Measurements from ENCODE around the gene P2RX7.
A peak's percentile ranks its signal among the peaks of the same experiment; 100 is the strongest.
"Not testable (repeated sequence)": the region's sequence is repeated elsewhere in the genome, so short reads cannot be mapped to it uniquely, and the experiment has no call there.

The P2RX7 gene

DNA sequence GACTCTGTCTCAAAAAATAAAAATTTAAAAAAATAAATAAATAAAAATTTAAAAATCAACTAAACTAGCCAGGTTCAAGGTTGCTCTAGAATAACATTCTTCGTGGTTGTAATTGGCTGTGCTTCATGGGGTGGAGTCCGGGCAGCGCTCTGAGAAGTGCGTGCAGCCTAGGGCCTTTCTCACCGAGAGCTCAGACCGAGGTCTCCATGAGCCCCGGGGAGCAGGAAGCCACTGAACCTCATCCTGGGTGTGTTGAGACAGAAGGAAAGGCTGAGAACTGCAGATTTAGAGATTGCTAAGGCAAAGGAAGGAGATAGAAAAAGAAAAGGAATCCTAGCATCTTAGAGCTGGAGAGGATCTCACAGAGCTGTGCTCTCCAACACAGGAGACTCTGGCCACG, 91.9 kb downstream of the P2RX7 start:
- no peak for TF ChIP-seq POLR2A (IDR thresholded peaks at IDR 0.05; ENCODE audit: low read depth, low read length)
- FAIRE-seq (no peak), DNase-seq (ENCODE audit: insufficient read length, low spot score) (no peak)

DNA sequence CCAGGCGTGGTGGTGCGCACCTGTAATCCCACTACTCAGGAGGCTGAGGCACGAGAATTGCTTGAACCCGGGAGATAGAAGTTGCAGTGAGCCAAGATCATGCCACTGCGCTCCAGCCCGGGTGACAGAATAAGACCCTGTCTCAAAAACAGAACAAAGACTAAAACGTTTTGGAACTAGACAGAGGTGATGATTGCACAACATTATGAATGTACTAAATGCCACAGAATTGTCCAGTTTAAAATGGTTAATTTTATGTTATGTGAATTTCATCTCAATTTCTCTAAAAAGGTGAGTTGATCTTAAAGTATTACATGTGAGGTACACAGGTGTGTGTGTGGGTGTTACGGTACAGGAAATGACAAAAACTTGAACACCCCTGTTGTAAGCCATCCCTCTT, 93.7 kb downstream of the P2RX7 start:
- FAIRE-seq: no peak
- DNase-seq (ENCODE audit: insufficient read length, low spot score): no peak
- no peak for TF ChIP-seq POLR2A (IDR thresholded peaks at IDR 0.05; ENCODE audit: low read depth, low read length)

GRCh38 chr12:121226871-121227270, 94.2 kb downstream of the P2RX7 start:
- not testable (repeated sequence) for DNase-seq (ENCODE audit: insufficient read length, low spot score); FAIRE-seq

DNA sequence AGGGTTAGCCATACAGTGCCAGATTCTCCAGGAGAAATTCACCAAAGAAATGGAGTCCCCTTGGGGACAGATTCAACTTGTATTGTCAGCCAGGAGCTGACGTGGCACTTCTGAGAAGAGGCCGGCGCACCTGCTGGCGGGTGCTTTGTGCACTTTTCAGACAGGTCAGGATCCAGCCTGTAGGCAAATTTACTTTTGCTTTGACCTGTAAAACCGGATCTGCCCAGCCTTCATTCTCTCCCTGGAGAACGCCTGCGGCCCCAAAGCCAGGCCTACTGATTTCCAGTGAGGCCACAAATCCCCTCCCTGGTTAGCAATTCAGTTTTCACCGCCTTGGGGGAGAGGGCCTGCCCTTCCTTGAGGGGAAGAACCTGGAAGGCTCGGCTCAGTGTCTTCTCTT, 94.6 kb downstream of the P2RX7 start:
- no peak for DNase-seq (ENCODE audit: insufficient read length, low spot score)
- no peak for TF ChIP-seq POLR2A (IDR thresholded peaks at IDR 0.05; ENCODE audit: low read depth, low read length)
- no peak for FAIRE-seq

DNA sequence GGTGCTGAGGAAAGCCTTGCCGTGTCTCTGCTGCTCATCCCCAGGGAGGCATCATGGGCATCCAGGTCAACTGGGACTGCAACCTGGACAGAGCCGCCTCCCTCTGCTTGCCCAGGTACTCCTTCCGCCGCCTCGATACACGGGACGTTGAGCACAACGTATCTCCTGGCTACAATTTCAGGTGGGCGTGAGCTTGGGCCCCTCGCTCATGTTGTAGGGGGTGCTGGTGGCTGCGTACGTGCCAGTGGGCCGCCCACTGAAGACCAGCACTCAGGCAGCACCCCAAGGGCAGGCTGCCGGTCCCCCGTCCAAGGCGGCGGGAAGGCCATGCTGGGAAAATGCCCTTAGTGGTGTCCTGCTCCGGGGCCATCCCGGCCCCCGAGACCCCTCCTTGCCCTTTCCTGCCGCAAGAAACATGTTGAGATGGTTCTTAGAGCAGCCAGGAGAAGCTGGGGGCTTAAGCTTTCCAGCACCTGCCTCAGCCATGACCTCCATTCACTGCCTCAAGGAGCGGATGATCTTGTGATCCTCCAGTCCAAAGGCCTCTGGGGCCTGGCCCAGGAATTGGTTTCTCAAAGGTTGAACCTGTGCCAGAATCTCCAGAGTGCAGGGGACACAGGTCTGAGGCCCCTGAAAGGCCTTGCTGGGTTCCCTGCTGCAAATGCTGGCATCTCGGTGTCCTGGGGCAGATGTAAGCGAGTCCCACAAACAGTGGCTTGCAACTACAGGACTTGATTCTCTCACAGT, 96.4 kb downstream of the P2RX7 start:
- FAIRE-seq: no peak
- TF ChIP-seq POLR2A (IDR thresholded peaks at IDR 0.05; ENCODE audit: low read depth, low read length): no peak
- no peak for DNase-seq (ENCODE audit: insufficient read length, low spot score)

- DNase-seq (ENCODE audit: insufficient read length, low spot score): peak; percentile 74
- FAIRE-seq: not testable (repeated sequence)
These were observed 97.3 kb downstream of the P2RX7 start for GRCh38 chr12:121229826-121230537.

- DNase-seq (ENCODE audit: insufficient read length, low spot score) (no peak), FAIRE-seq (no peak)
- no peak for TF ChIP-seq POLR2A (IDR thresholded peaks at IDR 0.05; ENCODE audit: low read depth, low read length)
These were observed 97.8 kb downstream of the P2RX7 start for GRCh38 chr12:121230538-121230907.

DNA sequence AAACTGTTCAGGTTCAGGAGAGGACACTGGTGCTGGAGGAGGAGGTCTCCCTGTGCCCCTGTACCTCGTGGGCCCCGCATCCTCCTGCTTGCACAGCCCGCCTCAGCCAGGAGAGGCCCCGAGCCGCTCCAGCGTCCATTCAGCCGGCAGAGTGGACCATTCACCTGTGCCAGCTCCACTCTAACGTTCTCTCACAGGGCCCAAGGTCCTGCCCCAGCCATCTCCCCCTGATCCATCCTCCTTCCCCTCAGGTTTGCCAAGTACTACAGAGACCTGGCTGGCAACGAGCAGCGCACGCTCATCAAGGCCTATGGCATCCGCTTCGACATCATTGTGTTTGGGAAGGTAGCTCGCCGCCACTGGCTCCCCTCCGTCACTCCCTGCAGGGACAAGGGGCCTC, 99.5 kb downstream of the P2RX7 start:
- TF ChIP-seq POLR2A (IDR thresholded peaks at IDR 0.05; ENCODE audit: low read depth, low read length): no peak
- DNase-seq (ENCODE audit: insufficient read length, low spot score) (no peak), FAIRE-seq (no peak)

DNA sequence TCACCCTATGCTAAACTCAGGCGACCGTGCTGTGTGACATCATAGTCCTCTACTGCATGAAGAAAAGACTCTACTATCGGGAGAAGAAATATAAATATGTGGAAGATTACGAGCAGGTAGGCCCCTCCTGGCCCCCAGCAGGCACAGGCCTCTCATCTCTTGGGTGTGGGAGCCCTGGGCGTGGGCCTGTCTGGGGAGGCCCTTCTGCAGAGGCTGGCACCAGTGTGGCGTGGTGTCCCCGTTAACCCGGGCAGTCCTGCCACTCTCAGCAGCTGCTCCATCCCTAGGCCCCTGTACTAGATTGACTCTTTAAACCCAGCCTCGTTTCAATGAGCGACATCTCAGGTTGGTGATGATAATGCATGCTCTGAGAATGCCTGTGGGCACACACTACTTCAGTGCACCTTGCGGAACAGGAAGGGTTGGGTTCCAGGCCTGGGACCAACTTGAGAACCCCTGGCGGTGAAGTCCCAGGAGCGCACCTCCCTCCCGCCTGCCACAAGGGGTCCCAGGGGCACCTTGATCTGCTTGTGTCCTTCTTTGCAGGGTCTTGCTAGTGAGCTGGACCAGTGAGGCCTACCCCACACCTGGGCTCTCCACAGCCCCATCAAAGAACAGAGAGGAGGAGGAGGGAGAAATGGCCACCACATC, 100.4 kb downstream of the P2RX7 start:
- FAIRE-seq: no peak
- DNase-seq (ENCODE audit: insufficient read length, low spot score): no peak
- no peak for TF ChIP-seq POLR2A (IDR thresholded peaks at IDR 0.05; ENCODE audit: low read depth, low read length)

DNA sequence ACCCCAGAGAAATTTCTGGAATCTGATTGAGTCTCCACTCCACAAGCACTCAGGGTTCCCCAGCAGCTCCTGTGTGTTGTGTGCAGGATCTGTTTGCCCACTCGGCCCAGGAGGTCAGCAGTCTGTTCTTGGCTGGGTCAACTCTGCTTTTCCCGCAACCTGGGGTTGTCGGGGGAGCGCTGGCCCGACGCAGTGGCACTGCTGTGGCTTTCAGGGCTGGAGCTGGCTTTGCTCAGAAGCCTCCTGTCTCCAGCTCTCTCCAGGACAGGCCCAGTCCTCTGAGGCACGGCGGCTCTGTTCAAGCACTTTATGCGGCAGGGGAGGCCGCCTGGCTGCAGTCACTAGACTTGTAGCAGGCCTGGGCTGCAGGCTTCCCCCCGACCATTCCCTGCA, 100.9 kb downstream of the P2RX7 start:
- FAIRE-seq: no peak
- no peak for TF ChIP-seq POLR2A (IDR thresholded peaks at IDR 0.05; ENCODE audit: low read depth, low read length)

DNA sequence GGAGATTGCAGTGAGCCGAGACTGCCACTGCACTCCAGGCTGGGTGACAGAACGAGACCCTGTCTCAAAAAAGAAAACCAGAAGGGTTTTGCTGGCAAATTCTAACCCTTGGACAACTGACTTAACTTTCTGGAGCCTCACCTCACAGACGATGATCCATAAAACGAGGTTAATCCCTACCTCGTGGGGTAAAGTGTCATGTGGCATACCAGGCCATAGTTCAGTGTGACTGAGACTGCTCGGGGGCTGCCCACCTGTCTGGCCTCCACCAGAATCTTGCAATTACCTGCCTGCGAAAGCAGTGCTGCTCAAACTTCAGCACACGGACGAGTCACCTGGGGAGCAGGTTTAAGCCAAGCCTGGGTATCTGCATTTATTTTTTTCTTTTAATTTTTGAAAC, 104.1 kb downstream of the P2RX7 start:
- DNase-seq (ENCODE audit: insufficient read length, low spot score) (no peak), FAIRE-seq (no peak)

More for the DNA sequence above, 100.9 kb downstream of the P2RX7 start:
- no peak for DNase-seq (ENCODE audit: insufficient read length, low spot score)

GRCh38 chr12:121237415-121237814, 104.7 kb downstream of the P2RX7 start:
- no peak for TF ChIP-seq POLR2A (IDR thresholded peaks at IDR 0.05; ENCODE audit: low read depth, low read length)
- FAIRE-seq: no peak
- DNase-seq (ENCODE audit: insufficient read length, low spot score): no peak

More for the DNA sequence above, 104.1 kb downstream of the P2RX7 start:
- no peak for TF ChIP-seq POLR2A (IDR thresholded peaks at IDR 0.05; ENCODE audit: low read depth, low read length)
